Measurements from ENCODE around the gene ANK2.

The ANK2 gene

GRCh38 chr4:113088050-113088449, 38.6 kb downstream of the ANK2 start:
- H3K9me3 ChIP-seq (ENCODE audit: control insufficient read depth, low read length), result no peaks in the 10 kb centered on the region
- no peaks in the 10 kb centered on the region for H3K4me1 ChIP-seq (ENCODE audit: control insufficient read depth, insufficient read depth, low read length, poor library complexity, severe bottlenecking)
- H3K36me3 ChIP-seq (ENCODE audit: control insufficient read depth, insufficient read depth, low read length), result no peaks in the 10 kb centered on the region
- no CpG with 5 or more reads among the region's 1 CpG for WGBS, 2 experiments (ENCODE audit: insufficient coverage in 2 of 2)
- no peak overlapping the region for H3K4me3 ChIP-seq (ENCODE audit: extremely low read depth, insufficient read depth, low read length, poor library complexity, severe bottlenecking)
- H3K27ac ChIP-seq (ENCODE audit: low read depth, low read length, severe bottlenecking), result no peak overlapping the region

- Histone ChIP-seq H3K4me3 (ENCODE audit: extremely low read depth, insufficient read depth, low read length, poor library complexity, severe bottlenecking) (no peak overlapping the region), H3K27ac (ENCODE audit: low read depth, low read length, severe bottlenecking) (no peak overlapping the region), H3K4me1 (ENCODE audit: control insufficient read depth, insufficient read depth, low read length, poor library complexity, severe bottlenecking) (no peaks in the 10 kb centered on the region), H3K36me3 (ENCODE audit: control insufficient read depth, insufficient read depth, low read length) (no peaks in the 10 kb centered on the region), H3K9me3 (ENCODE audit: control insufficient read depth, low read length) (no peaks in the 10 kb centered on the region)
These were observed 41.5 kb downstream of the ANK2 start for GRCh38 chr4:113090954-113091353.

GRCh38 chr4:113094331-113094730, 44.9 kb downstream of the ANK2 start:
- Histone ChIP-seq H3K36me3 (ENCODE audit: control insufficient read depth, insufficient read depth, low read length) (no peaks in the 10 kb centered on the region), H3K4me3 (ENCODE audit: extremely low read depth, insufficient read depth, low read length, poor library complexity, severe bottlenecking) (no peak overlapping the region), H3K4me1 (ENCODE audit: control insufficient read depth, insufficient read depth, low read length, poor library complexity, severe bottlenecking) (no peaks in the 10 kb centered on the region), H3K9me3 (ENCODE audit: control insufficient read depth, low read length) (no peaks in the 10 kb centered on the region), H3K27ac (ENCODE audit: low read depth, low read length, severe bottlenecking) (no peak overlapping the region)
- 100% methylated on average over 2 of the region's 5 CpGs; no CpG with 5 or more reads in 1 of the 2 experiments for WGBS, 2 experiments (ENCODE audit: insufficient coverage in 2 of 2)

GRCh38 chr4:113094802-113095201, 45.3 kb downstream of the ANK2 start:
- Histone ChIP-seq H3K27ac (ENCODE audit: low read depth, low read length, severe bottlenecking) (no peak overlapping the region), H3K36me3 (ENCODE audit: control insufficient read depth, insufficient read depth, low read length) (no peaks in the 10 kb centered on the region), H3K4me1 (ENCODE audit: control insufficient read depth, insufficient read depth, low read length, poor library complexity, severe bottlenecking) (no peaks in the 10 kb centered on the region), H3K9me3 (ENCODE audit: control insufficient read depth, low read length) (no peaks in the 10 kb centered on the region), H3K4me3 (ENCODE audit: extremely low read depth, insufficient read depth, low read length, poor library complexity, severe bottlenecking) (no peak overlapping the region)

- Histone ChIP-seq H3K27ac (ENCODE audit: low read depth, low read length, severe bottlenecking) (no peak overlapping the region), H3K4me3 (ENCODE audit: extremely low read depth, insufficient read depth, low read length, poor library complexity, severe bottlenecking) (no peak overlapping the region)
- 93% methylated on average over 1 of the region's 1 CpG; no CpG with 5 or more reads in 1 of the 2 experiments for WGBS, 2 experiments (ENCODE audit: insufficient coverage in 2 of 2)
These were observed 52.2 kb downstream of the ANK2 start for GRCh38 chr4:113101669-113102068.

GRCh38 chr4:113103556-113103955, 54.1 kb downstream of the ANK2 start:
- Histone ChIP-seq H3K27ac (ENCODE audit: low read depth, low read length, severe bottlenecking) (no peak overlapping the region), H3K36me3 (ENCODE audit: control insufficient read depth, insufficient read depth, low read length) (no peaks in the 10 kb centered on the region), H3K9me3 (ENCODE audit: control insufficient read depth, low read length) (no peaks in the 10 kb centered on the region), H3K4me1 (ENCODE audit: control insufficient read depth, insufficient read depth, low read length, poor library complexity, severe bottlenecking) (peaks cover 19% of the 10 kb centered on the region), H3K4me3 (ENCODE audit: extremely low read depth, insufficient read depth, low read length, poor library complexity, severe bottlenecking) (no peak overlapping the region)
- WGBS, 2 experiments (ENCODE audit: insufficient coverage in 2 of 2), result no CpG with 5 or more reads among the region's 1 CpG

More at GRCh38 chr4:113101669-113102068, 52.2 kb downstream of the ANK2 start:
- peaks cover 19% of the 10 kb centered on the region for H3K4me1 ChIP-seq (ENCODE audit: control insufficient read depth, insufficient read depth, low read length, poor library complexity, severe bottlenecking)
- no peaks in the 10 kb centered on the region for H3K9me3 ChIP-seq (ENCODE audit: control insufficient read depth, low read length)
- H3K36me3 ChIP-seq (ENCODE audit: control insufficient read depth, insufficient read depth, low read length), result no peaks in the 10 kb centered on the region

GRCh38 chr4:113106108-113106507, 56.7 kb downstream of the ANK2 start:
- H3K27ac ChIP-seq (ENCODE audit: low read depth, low read length, severe bottlenecking), result no peak overlapping the region
- H3K4me3 ChIP-seq (ENCODE audit: extremely low read depth, insufficient read depth, low read length, poor library complexity, severe bottlenecking), result no peak overlapping the region
- peaks cover 18% of the 10 kb centered on the region for H3K4me1 ChIP-seq (ENCODE audit: control insufficient read depth, insufficient read depth, low read length, poor library complexity, severe bottlenecking)
- no peaks in the 10 kb centered on the region for H3K9me3 ChIP-seq (ENCODE audit: control insufficient read depth, low read length)
- H3K36me3 ChIP-seq (ENCODE audit: control insufficient read depth, insufficient read depth, low read length), result no peaks in the 10 kb centered on the region

- 64 to 100% methylated on average over 1 to 4 of the region's 4 CpGs for WGBS, 2 experiments (ENCODE audit: insufficient coverage in 2 of 2)
- Histone ChIP-seq H3K36me3 (ENCODE audit: control insufficient read depth, insufficient read depth, low read length) (no peaks in the 10 kb centered on the region), H3K27ac (ENCODE audit: low read depth, low read length, severe bottlenecking) (no peak overlapping the region), H3K4me3 (ENCODE audit: extremely low read depth, insufficient read depth, low read length, poor library complexity, severe bottlenecking) (no peak overlapping the region), H3K4me1 (ENCODE audit: control insufficient read depth, insufficient read depth, low read length, poor library complexity, severe bottlenecking) (peaks cover 14% of the 10 kb centered on the region), H3K9me3 (ENCODE audit: control insufficient read depth, low read length) (no peaks in the 10 kb centered on the region)
These were observed 59.8 kb downstream of the ANK2 start for GRCh38 chr4:113109106-113109718.

GRCh38 chr4:113112338-113112978, 63.0 kb downstream of the ANK2 start:
- no peaks in the 10 kb centered on the region for H3K9me3 ChIP-seq (ENCODE audit: control insufficient read depth, low read length)
- H3K27ac ChIP-seq (ENCODE audit: low read depth, low read length, severe bottlenecking), result no peak overlapping the region
- H3K4me3 ChIP-seq (ENCODE audit: extremely low read depth, insufficient read depth, low read length, poor library complexity, severe bottlenecking), result no peak overlapping the region
- 80% methylated on average over 1 of the region's 2 CpGs; no CpG with 5 or more reads in 1 of the 2 experiments for WGBS, 2 experiments (ENCODE audit: insufficient coverage in 2 of 2)
- H3K36me3 ChIP-seq (ENCODE audit: control insufficient read depth, insufficient read depth, low read length), result no peaks in the 10 kb centered on the region
- H3K4me1 ChIP-seq (ENCODE audit: control insufficient read depth, insufficient read depth, low read length, poor library complexity, severe bottlenecking), result peaks cover 6% of the 10 kb centered on the region

GRCh38 chr4:113113151-113113550, 63.7 kb downstream of the ANK2 start:
- peaks cover 6% of the 10 kb centered on the region for H3K4me1 ChIP-seq (ENCODE audit: control insufficient read depth, insufficient read depth, low read length, poor library complexity, severe bottlenecking)
- H3K27ac ChIP-seq (ENCODE audit: low read depth, low read length, severe bottlenecking), result no peak overlapping the region
- no peaks in the 10 kb centered on the region for H3K36me3 ChIP-seq (ENCODE audit: control insufficient read depth, insufficient read depth, low read length)
- no peaks in the 10 kb centered on the region for H3K9me3 ChIP-seq (ENCODE audit: control insufficient read depth, low read length)
- WGBS, 2 experiments (ENCODE audit: insufficient coverage in 2 of 2), result 100% methylated on average over 1 of the region's 2 CpGs
- no peak overlapping the region for H3K4me3 ChIP-seq (ENCODE audit: extremely low read depth, insufficient read depth, low read length, poor library complexity, severe bottlenecking)

GRCh38 chr4:113114884-113115283, 65.4 kb downstream of the ANK2 start:
- Histone ChIP-seq H3K9me3 (ENCODE audit: control insufficient read depth, low read length) (no peaks in the 10 kb centered on the region), H3K36me3 (ENCODE audit: control insufficient read depth, insufficient read depth, low read length) (no peaks in the 10 kb centered on the region), H3K4me3 (ENCODE audit: extremely low read depth, insufficient read depth, low read length, poor library complexity, severe bottlenecking) (no peak overlapping the region), H3K27ac (ENCODE audit: low read depth, low read length, severe bottlenecking) (no peak overlapping the region), H3K4me1 (ENCODE audit: control insufficient read depth, insufficient read depth, low read length, poor library complexity, severe bottlenecking) (peaks cover 6% of the 10 kb centered on the region)
- 100% methylated on average over 1 of the region's 2 CpGs; no CpG with 5 or more reads in 1 of the 2 experiments for WGBS, 2 experiments (ENCODE audit: insufficient coverage in 2 of 2)

Data from mesodermal cell (in vitro differentiated cells).